ENCODE data around the gene EBF4.

- TF ChIP-seq GATA2 (IDR thresholded peaks at IDR 0.05; ENCODE audit: low read depth, low read length) (no peak), GATA3 (IDR thresholded peaks at IDR 0.05; ENCODE audit: low read depth, low read length) (no peak)
Measured at GRCh38 chr20:2752567-2753460, 60.2 kb downstream of the EBF4 start.

All from SH-SY5Y (cell line).